ENCODE data around the gene MAGI2. TPM values are rescaled to one million over a fixed set of nuclear protein-coding genes. Genes with fewer than 3 reads are reported as not detected.
A peak's percentile ranks its signal among the peaks of the same experiment; 100 is the strongest.

MAGI2 gene
- total and polyA plus RNA-seq, 2 experiments from 2014 or later: 10.4 to 26.4 TPM

GRCh38 chr7:78112488-78112887 lies 1341.0 kb downstream of the MAGI2 start:
- H3K36me3 Mint-ChIP-seq (ENCODE audit: low read depth): peaks cover 10% of the 10 kb centered on the region; the same call in 2 of the 3 replicates
- no peak overlapping the region for H3K27ac Mint-ChIP-seq
- H3K4me1 Mint-ChIP-seq: peaks cover 38% of the 10 kb centered on the region
- Histone ChIP-seq H3K79me2 (replicated peaks; ENCODE audit: insufficient read depth) (no peaks in the 10 kb centered on the region), H3F3A (replicated peaks; ENCODE audit: low read depth) (no peaks in the 10 kb centered on the region), H2AFZ (no peak overlapping the region), H3K4me3 (no peak overlapping the region), H3K27ac (ENCODE audit: low read depth) (no peak overlapping the region), H3K4me1 (ENCODE audit: insufficient read depth) (peaks cover 37% of the 10 kb centered on the region), H3K9me2 (ENCODE audit: insufficient read depth) (no peaks in the 10 kb centered on the region), H3K36me3 (ENCODE audit: insufficient read depth) (no peaks in the 10 kb centered on the region), H4K20me1 (replicated peaks; ENCODE audit: insufficient read depth) (no peaks in the 10 kb centered on the region), H3K27me3 (ENCODE audit: insufficient read depth) (no peaks in the 10 kb centered on the region), H3K4me2 (no peak overlapping the region)
- DNase-seq (ENCODE audit: low spot score) (no peak), ATAC-seq (no peak)
- H3K4me3 Mint-ChIP-seq: no peak overlapping the region
- H3K9me3 Mint-ChIP-seq: no peaks in the 10 kb centered on the region; the same call in 2 of the 3 replicates
- TF ChIP-seq POLR2AphosphoS5 (IDR thresholded peaks at IDR 0.05; ENCODE audit: low read depth): no peak
- TF ChIP-seq ZNF331 (CRISPR knock-in tag; IDR thresholded peaks at IDR 0.05; ENCODE audit: low read depth): no peak
- no peak for TF ChIP-seq EZH2 (IDR thresholded peaks at IDR 0.05; ENCODE audit: low read depth, unreplicated experiment)
- no peak for TF ChIP-seq JUNB (IDR thresholded peaks at IDR 0.05; ENCODE audit: unreplicated experiment)
- TF ChIP-seq REST (IDR thresholded peaks at IDR 0.05; ENCODE audit: unreplicated experiment): no peak
- no peak for TF ChIP-seq CTCF (conservative IDR thresholded peaks at IDR 0.05; ENCODE audit: low read depth in 2 of 2)
- no peak for TF ChIP-seq CREB1 (CRISPR knock-in tag; IDR thresholded peaks at IDR 0.05; ENCODE audit: low read depth)
- TF ChIP-seq STAT1 (IDR thresholded peaks at IDR 0.05; ENCODE audit: unreplicated experiment): no peak
- TF ChIP-seq NANOG (IDR thresholded peaks at IDR 0.05; ENCODE audit: borderline replicate concordance): no peak
- no peak for TF ChIP-seq ZNF114 (CRISPR knock-in tag; IDR thresholded peaks at IDR 0.05)
- peaks cover 4% of the 10 kb centered on the region for H3K27me3 Mint-ChIP-seq (ENCODE audit: insufficient read depth, low read depth, poor library complexity)

DNA sequence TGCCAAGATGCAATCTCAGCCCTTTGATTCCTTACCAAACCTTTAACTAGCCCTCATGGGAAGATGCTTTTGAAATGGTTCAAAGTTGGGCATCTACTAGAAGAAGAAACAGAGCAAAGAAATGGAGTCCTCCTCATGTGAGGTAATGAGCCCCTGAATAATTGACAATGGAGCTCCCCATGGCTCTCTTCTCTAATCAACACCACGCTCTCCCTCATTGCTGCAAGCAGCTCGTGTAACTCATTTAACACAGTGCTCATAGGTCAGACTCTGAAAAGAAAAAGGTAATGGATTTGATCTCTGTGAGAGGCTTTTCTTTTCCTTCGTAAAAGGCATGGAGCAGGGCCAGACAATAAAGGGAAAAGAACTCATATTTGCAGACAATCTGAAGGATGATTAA lies 1342.1 kb downstream of the MAGI2 start:
- peaks cover 8% of the 10 kb centered on the region; the same call in 2 of the 3 replicates for H3K36me3 Mint-ChIP-seq (ENCODE audit: low read depth)
- DNase-seq (ENCODE audit: low spot score): no peak
- Histone ChIP-seq H3K79me2 (replicated peaks; ENCODE audit: insufficient read depth) (no peaks in the 10 kb centered on the region), H3K4me3 (peak overlapping the region; percentile 6; the same call in 1 of the 2 replicates), H3F3A (replicated peaks; ENCODE audit: low read depth) (no peaks in the 10 kb centered on the region), H3K4me1 (ENCODE audit: insufficient read depth) (peaks cover 35% of the 10 kb centered on the region), H3K27me3 (ENCODE audit: insufficient read depth) (no peaks in the 10 kb centered on the region), H3K36me3 (ENCODE audit: insufficient read depth) (no peaks in the 10 kb centered on the region), H3K27ac (ENCODE audit: low read depth) (no peak overlapping the region), H2AFZ (peak overlapping the region; percentile 2; the same call in 1 of the 2 replicates), H3K9me2 (ENCODE audit: insufficient read depth) (no peaks in the 10 kb centered on the region), H3K4me2 (peak overlapping the region; percentile 65), H4K20me1 (replicated peaks; ENCODE audit: insufficient read depth) (no peaks in the 10 kb centered on the region)
- H3K27me3 Mint-ChIP-seq (ENCODE audit: insufficient read depth, low read depth, poor library complexity): peaks cover 4% of the 10 kb centered on the region
- no peaks in the 10 kb centered on the region; the same call in 2 of the 3 replicates for H3K9me3 Mint-ChIP-seq
- no peak overlapping the region for H3K27ac Mint-ChIP-seq
- H3K4me3 Mint-ChIP-seq: peak overlapping the region; percentile 9; the same call in 1 of the 3 replicates
- peaks cover 38% of the 10 kb centered on the region for H3K4me1 Mint-ChIP-seq
- peak; percentile 87 for ATAC-seq
- TF ChIP-seq EZH2phosphoT487 (IDR thresholded peaks at IDR 0.05; ENCODE audit: unreplicated experiment) (no peak), CTCF (conservative IDR thresholded peaks at IDR 0.05; ENCODE audit: low read depth in 2 of 2) (no peak), ZNF114 (CRISPR knock-in tag; IDR thresholded peaks at IDR 0.05) (no peak), ZNF331 (CRISPR knock-in tag; IDR thresholded peaks at IDR 0.05; ENCODE audit: low read depth) (no peak), POLR2AphosphoS5 (IDR thresholded peaks at IDR 0.05; ENCODE audit: low read depth) (no peak), NANOG (IDR thresholded peaks at IDR 0.05; ENCODE audit: borderline replicate concordance) (no peak), CREB1 (CRISPR knock-in tag; IDR thresholded peaks at IDR 0.05; ENCODE audit: low read depth) (no peak)
